GM03348 (cell line): ENCODE results near the gene TBC1D22A.

ENCODE experiments used
- DNase-seq: peaks from one replicate; pipeline ENCODE4 v3.0.0; 2012; ENCODE audit warnings: low spot score

TBC1D22A gene

GRCh38 chr22:47201996-47202818 lies 439.8 kb downstream of the TBC1D22A start:
- no peak for DNase-seq

- DNase-seq, result no peak
Observed at GRCh38 chr22:47202819-47203553, 440.5 kb downstream of the TBC1D22A start.

GRCh38 chr22:47203554-47203991 lies 441.1 kb downstream of the TBC1D22A start:
- peak; percentile 11 for DNase-seq

GRCh38 chr22:47204002-47204979 lies 441.8 kb downstream of the TBC1D22A start:
- peak; percentile 16 for DNase-seq

GRCh38 chr22:47205081-47205491 lies 442.6 kb downstream of the TBC1D22A start:
- no peak for DNase-seq

- DNase-seq, result no peak
Observed at GRCh38 chr22:47205554-47205953, 443.1 kb downstream of the TBC1D22A start.

- no peak for DNase-seq
Observed at GRCh38 chr22:47206164-47206563, 443.7 kb downstream of the TBC1D22A start.

- DNase-seq, result no peak
Observed at GRCh38 chr22:47206666-47207218, 444.3 kb downstream of the TBC1D22A start.

- DNase-seq, result no peak
Observed at GRCh38 chr22:47207387-47207786, 444.9 kb downstream of the TBC1D22A start.

- peak; percentile 5 for DNase-seq
Observed at GRCh38 chr22:47207846-47208554, 445.6 kb downstream of the TBC1D22A start.

- DNase-seq, result no peak
Observed at GRCh38 chr22:47208630-47209029, 446.2 kb downstream of the TBC1D22A start.

- DNase-seq, result no peak
Observed at GRCh38 chr22:47209040-47209514, 446.6 kb downstream of the TBC1D22A start.

- no peak for DNase-seq
Observed at GRCh38 chr22:47209547-47210023, 447.1 kb downstream of the TBC1D22A start.

- DNase-seq, result no peak
Observed at GRCh38 chr22:47210112-47210657, 447.7 kb downstream of the TBC1D22A start.

- no peak for DNase-seq
Observed at GRCh38 chr22:47210686-47211085, 448.2 kb downstream of the TBC1D22A start.

- DNase-seq, result peak; percentile 77
Observed at GRCh38 chr22:47213571-47214230, 451.3 kb downstream of the TBC1D22A start.

- no peak for DNase-seq
Observed at GRCh38 chr22:47215851-47216250, 453.4 kb downstream of the TBC1D22A start.

GRCh38 chr22:47218671-47219070 lies 456.2 kb downstream of the TBC1D22A start:
- DNase-seq, result no peak

- no peak for DNase-seq
Observed at GRCh38 chr22:47219789-47220188, 457.3 kb downstream of the TBC1D22A start.

GRCh38 chr22:47220752-47221151 lies 458.3 kb downstream of the TBC1D22A start:
- DNase-seq, result no peak
